ENCODE measurements around the gene RENBP.

GRCh38 chrX:153961292-153961691, 16.8 kb upstream of the RENBP start:
- TF ChIP-seq CTCF (IDR thresholded peaks at IDR 0.05), result no peak
- no peak for TF ChIP-seq POLR2AphosphoS5 (IDR thresholded peaks at IDR 0.05; ENCODE audit: insufficient read depth in 1 of 2, low read depth in 1 of 2)
